ENCODE measurements around the gene CCSER2. TPM values are rescaled to one million over a fixed set of nuclear protein-coding genes. Genes with fewer than 3 reads are reported as not detected.

CCSER2 gene
- total RNA-seq, 4 donors from 2014 or later = 41.2 to 61.9 (median 47.7) TPM

GRCh38 chr10:84549368-84550165 lies 221.2 kb downstream of the CCSER2 start:
- DNase-seq (ENCODE audit: low spot score) = no peak
- no peak for ATAC-seq (ENCODE audit: low FRiP score)
- no peak for TF ChIP-seq CTCF (IDR thresholded peaks at IDR 0.05)

DNA sequence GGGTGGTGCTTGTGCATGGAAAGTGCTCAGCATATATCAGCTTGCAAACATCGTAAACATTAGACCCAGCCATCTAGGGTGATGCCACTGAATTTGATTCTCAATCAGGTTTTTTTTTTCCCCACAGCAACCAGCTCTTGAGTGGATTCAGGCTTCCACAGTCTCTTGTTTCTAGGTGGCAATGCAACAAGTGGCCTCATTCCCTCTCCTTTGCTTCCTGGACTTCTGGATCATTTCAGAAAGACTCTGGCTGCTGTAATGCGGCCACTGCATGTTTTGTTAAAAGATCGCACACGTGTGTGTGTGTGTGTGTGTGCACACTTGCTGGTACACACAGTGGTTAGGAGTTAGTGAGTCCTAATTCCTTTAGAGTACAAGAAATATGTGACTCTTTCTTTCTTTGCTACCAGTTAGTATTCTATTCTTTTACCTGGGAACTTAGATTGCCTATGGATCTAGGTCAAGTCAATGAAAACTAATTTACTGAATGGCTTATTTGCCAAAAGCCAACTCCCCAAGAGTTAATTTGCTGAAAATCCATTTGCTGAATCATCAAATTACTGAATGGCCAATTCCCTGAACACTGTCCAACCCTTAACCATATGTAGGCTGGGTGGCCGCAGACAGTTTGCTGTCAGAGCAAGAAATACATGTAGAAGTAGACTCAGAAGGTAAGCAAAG lies 222.5 kb downstream of the CCSER2 start:
- TF ChIP-seq CTCF (IDR thresholded peaks at IDR 0.05) = no peak
- no peak for ATAC-seq (ENCODE audit: low FRiP score)
- DNase-seq (ENCODE audit: low spot score) = no peak

GRCh38 chr10:84551437-84552120 lies 223.2 kb downstream of the CCSER2 start:
- no peak for TF ChIP-seq CTCF (IDR thresholded peaks at IDR 0.05)
- ATAC-seq (ENCODE audit: low FRiP score) (no peak), DNase-seq (ENCODE audit: low spot score) (no peak)

- ATAC-seq (ENCODE audit: low FRiP score) = no peak
- no peak for DNase-seq (ENCODE audit: low spot score)
- no peak for TF ChIP-seq CTCF (IDR thresholded peaks at IDR 0.05)
Observed at GRCh38 chr10:84552478-84552877, 224.1 kb downstream of the CCSER2 start.

GRCh38 chr10:84562592-84562991 lies 234.2 kb downstream of the CCSER2 start:
- TF ChIP-seq CTCF (IDR thresholded peaks at IDR 0.05) = no peak
- no peak for DNase-seq (ENCODE audit: low spot score)
- no peak for ATAC-seq (ENCODE audit: low FRiP score)

DNA sequence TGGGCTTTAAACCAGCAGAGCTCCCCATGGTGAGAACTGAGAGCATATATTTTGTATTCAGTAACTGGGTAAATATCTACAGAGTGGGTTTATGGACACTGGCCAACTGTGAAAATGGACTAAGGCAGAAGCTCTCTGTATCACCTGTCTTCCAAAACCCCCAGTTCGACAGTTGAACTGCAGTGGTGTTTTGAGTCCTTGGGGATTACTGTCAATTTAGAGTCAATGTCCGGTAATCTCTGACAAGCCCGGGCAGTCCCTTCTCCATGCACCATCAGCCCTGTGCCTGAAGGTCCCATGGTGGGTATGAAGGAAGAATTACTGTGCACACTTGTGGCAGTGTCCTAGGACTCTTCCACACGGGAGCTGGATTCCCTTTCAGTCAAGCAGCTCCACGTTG lies 235.0 kb downstream of the CCSER2 start:
- ATAC-seq (ENCODE audit: low FRiP score) (no peak), DNase-seq (ENCODE audit: low spot score) (no peak)
- TF ChIP-seq CTCF (IDR thresholded peaks at IDR 0.05) = no peak

Data from omental fat pad (tissue), 4 donors.